SK-N-SH treated with all-trans-retinoic acid at 6 μM for 48 hours (cell line): ENCODE data around the gene NXN.
A peak's percentile ranks its signal among the peaks of the same experiment; 100 is the strongest.
"Not testable (repeated sequence)": the region's sequence is repeated elsewhere in the genome, so short reads cannot be mapped to it uniquely, and the experiment has no call there.

ENCODE experiments used
- ATAC-seq: fragments of 200-7000 bp; cut with Tn5 transposase; 3 replicates; pipeline ENCODE4 v1.9.1; 2020; ENCODE audit warnings: mild to moderate bottlenecking, moderate library complexity
- ARNTL ChIP-seq: fragments of 450-650 bp; formaldehyde crosslinking; IDR thresholded peaks from 2 replicates; pipeline ENCODE4 v1.5.0; 2020; ENCODE audit warnings: low read depth, mild to moderate bottlenecking, moderate library complexity, borderline replicate concordance
- BACH2 ChIP-seq: fragments of 250-450 bp; sonication (Bioruptor Pico); IDR thresholded peaks from 2 replicates; pipeline ENCODE4 v1.9.0; 2021; ENCODE audit warnings: mild to moderate bottlenecking, borderline replicate concordance
- CREB5 ChIP-seq: fragments of 250-450 bp; sonication (Bioruptor Pico); IDR thresholded peaks from 2 replicates; pipeline ENCODE4 v1.5.1; 2020; ENCODE audit warnings: low read depth, mild to moderate bottlenecking, moderate library complexity
- CSDC2 ChIP-seq: fragments of 250-450 bp; sonication (Bioruptor Pico); IDR thresholded peaks from 2 replicates; pipeline ENCODE4 v1.5.0; 2020; ENCODE audit warnings: mild to moderate bottlenecking, moderate library complexity
- CSRNP3 ChIP-seq: fragments of 250-450 bp; sonication (Bioruptor Pico); IDR thresholded peaks from 2 replicates; pipeline ENCODE4 v1.5.1; 2021; ENCODE audit warnings: mild to moderate bottlenecking, moderate library complexity
- GLIS3 ChIP-seq: fragments of 250-450 bp; sonication (Bioruptor Pico); IDR thresholded peaks from 2 replicates; pipeline ENCODE4 v1.5.0; 2020; ENCODE audit warnings: mild to moderate bottlenecking, moderate library complexity
- ISL1 ChIP-seq: fragments of 250-450 bp; sonication (Bioruptor Pico); IDR thresholded peaks from 2 replicates; pipeline ENCODE4 v2.1.2; 2022; ENCODE audit warnings: mild to moderate bottlenecking, moderate library complexity
- OSR1 ChIP-seq: fragments of 250-450 bp; sonication (Bioruptor Pico); IDR thresholded peaks from 2 replicates; pipeline ENCODE4 v1.8.0; 2022; ENCODE audit warnings: moderate library complexity, mild to moderate bottlenecking, inconsistent platforms
- PATZ1 ChIP-seq: fragments of 250-450 bp; sonication (Bioruptor Pico); IDR thresholded peaks from 2 replicates; pipeline ENCODE4 v1.8.0; 2020; ENCODE audit warnings: mild to moderate bottlenecking, moderate library complexity, borderline replicate concordance
- POU6F1 ChIP-seq: fragments of 250-450 bp; sonication (Bioruptor Pico); IDR thresholded peaks from 2 replicates; pipeline ENCODE4 v1.8.0; 2021; ENCODE audit warnings: low read depth, mild to moderate bottlenecking, moderate library complexity, borderline replicate concordance
- PPARA ChIP-seq: fragments of 250-450 bp; sonication (Bioruptor Pico); IDR thresholded peaks from 2 replicates; pipeline ENCODE4 v1.5.0; 2020; ENCODE audit warnings: mild to moderate bottlenecking, borderline replicate concordance
- RARB ChIP-seq: fragments of 250-450 bp; sonication (Bioruptor Pico); IDR thresholded peaks from 2 replicates; pipeline ENCODE4 v1.8.0; 2021; ENCODE audit warnings: mild to moderate bottlenecking, moderate library complexity
- SNAI2 ChIP-seq: fragments of 250-450 bp; sonication (Bioruptor Pico); IDR thresholded peaks from 2 replicates; pipeline ENCODE4 v1.5.0; 2020; ENCODE audit warnings: mild to moderate bottlenecking, moderate library complexity
- TCF4 ChIP-seq: fragments of 250-450 bp; sonication (Bioruptor Pico); IDR thresholded peaks from 2 replicates; pipeline ENCODE4 v1.8.0; 2021; ENCODE audit warnings: mild to moderate bottlenecking, moderate library complexity, borderline replicate concordance
- TOX ChIP-seq: fragments of 250-450 bp; sonication (Bioruptor Pico); IDR thresholded peaks from 2 replicates; pipeline ENCODE4 v1.8.0; 2021; ENCODE audit warnings: mild to moderate bottlenecking, moderate library complexity, borderline replicate concordance
- TSHZ2 ChIP-seq: fragments of 250-450 bp; sonication (Bioruptor Pico); IDR thresholded peaks from 2 replicates; pipeline ENCODE4 v1.5.0; 2020; ENCODE audit warnings: mild to moderate bottlenecking, moderate library complexity
- ZFP3 ChIP-seq: fragments of 250-450 bp; sonication (Bioruptor Pico); IDR thresholded peaks from 2 replicates; pipeline ENCODE4 v1.5.0; 2020; ENCODE audit warnings: mild to moderate bottlenecking, moderate library complexity
- ZFP30 ChIP-seq: fragments of 450-650 bp; formaldehyde crosslinking; IDR thresholded peaks from 2 replicates; pipeline ENCODE4 v1.5.0; 2022; ENCODE audit warnings: mild to moderate bottlenecking, moderate library complexity
- ZNF565 ChIP-seq: fragments of 450-650 bp; formaldehyde crosslinking; conservative IDR thresholded peaks from 2 replicates; pipeline ENCODE4 v1.5.0; 2020; ENCODE audit warnings: low read depth, mild to moderate bottlenecking, moderate library complexity
- ZNF8 ChIP-seq: fragments of 450-650 bp; formaldehyde crosslinking; IDR thresholded peaks from 2 replicates; pipeline ENCODE4 v1.5.0; 2020; ENCODE audit warnings: mild to moderate bottlenecking, moderate library complexity

The NXN gene

GRCh38 chr17:755319-755961 lies 224.1 kb downstream of the NXN start:
- not testable (repeated sequence) for ATAC-seq

- ATAC-seq, result no peak
- TF ChIP-seq TCF4 (CRISPR knock-in tag), result no peak
- TF ChIP-seq ZNF565 (CRISPR knock-in tag), result no peak
- TF ChIP-seq ZFP30 (CRISPR knock-in tag), result no peak
- TF ChIP-seq TOX, result no peak
- no peak for TF ChIP-seq ISL1 (CRISPR knock-in tag)
- no peak for TF ChIP-seq POU6F1 (CRISPR knock-in tag)
- TF ChIP-seq OSR1 (CRISPR knock-in tag), result no peak
- TF ChIP-seq ZNF8, result no peak
- TF ChIP-seq GLIS3 (CRISPR knock-in tag), result no peak
- TF ChIP-seq SNAI2, result no peak
- no peak for TF ChIP-seq BACH2 (CRISPR knock-in tag)
- no peak for TF ChIP-seq CSDC2 (CRISPR knock-in tag)
- TF ChIP-seq PATZ1 (CRISPR knock-in tag), result no peak
- no peak for TF ChIP-seq PPARA (CRISPR knock-in tag)
- no peak for TF ChIP-seq ARNTL (CRISPR knock-in tag)
- TF ChIP-seq CREB5 (CRISPR knock-in tag), result no peak
- TF ChIP-seq RARB (CRISPR knock-in tag), result no peak
- no peak for TF ChIP-seq ZFP3 (CRISPR knock-in tag)
Measured at GRCh38 chr17:753418-753817, 226.2 kb downstream of the NXN start.

GRCh38 chr17:752620-753219 lies 226.9 kb downstream of the NXN start:
- TF ChIP-seq RARB (CRISPR knock-in tag), result no peak
- no peak for TF ChIP-seq ZFP30 (CRISPR knock-in tag)
- no peak for TF ChIP-seq POU6F1 (CRISPR knock-in tag)
- peak; percentile 2 for ATAC-seq

- ATAC-seq, result peak; percentile 93
- TF ChIP-seq BACH2 (CRISPR knock-in tag) (no peak), ZFP30 (CRISPR knock-in tag) (no peak), CSRNP3 (CRISPR knock-in tag) (no peak), TSHZ2 (CRISPR knock-in tag) (no peak), ISL1 (CRISPR knock-in tag) (no peak), GLIS3 (CRISPR knock-in tag) (no peak), TOX (no peak), ZNF8 (no peak), POU6F1 (CRISPR knock-in tag) (no peak), PPARA (CRISPR knock-in tag) (no peak), CSDC2 (CRISPR knock-in tag) (no peak)
Measured at GRCh38 chr17:752002-752619, 227.5 kb downstream of the NXN start, which contains the start of gene GEMIN4. GEMIN4 (minus strand) TSS chr17:752264; CDS start chr17:752142, 122 bp downstream.
